ENCODE data around the gene EPHA6.
"Not testable (repeated sequence)": the region's sequence is repeated elsewhere in the genome, so short reads cannot be mapped to it uniquely, and the experiment has no call there.

The EPHA6 gene

GRCh38 chr3:96931119-96931862 lies 116.9 kb downstream of the EPHA6 start:
- DNase-seq: peak in 1 of 2 experiments; percentile 38

- peak in 1 of 2 experiments; percentile 11 for DNase-seq
Observed at GRCh38 chr3:96942131-96942530, 127.7 kb downstream of the EPHA6 start.

DNA sequence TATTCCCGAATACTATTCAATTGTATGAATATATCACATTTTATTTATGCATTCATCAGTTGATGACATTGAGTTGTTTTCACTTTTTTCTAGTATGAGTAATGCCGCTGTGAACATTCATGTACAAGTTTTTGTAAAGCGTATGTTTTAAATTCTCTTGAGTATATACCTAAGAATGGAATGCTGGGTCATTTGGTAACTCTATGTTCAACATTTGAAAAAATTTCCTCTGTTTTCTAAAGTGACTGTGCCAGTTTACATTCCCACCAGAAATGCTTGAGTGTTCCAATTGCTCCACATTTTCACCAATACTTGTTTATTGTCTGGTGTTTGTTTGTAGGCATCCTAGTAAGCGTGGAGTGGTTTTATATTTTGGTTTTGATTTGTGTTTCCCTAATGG lies 144.5 kb downstream of the EPHA6 start:
- no peak for DNase-seq

DNA sequence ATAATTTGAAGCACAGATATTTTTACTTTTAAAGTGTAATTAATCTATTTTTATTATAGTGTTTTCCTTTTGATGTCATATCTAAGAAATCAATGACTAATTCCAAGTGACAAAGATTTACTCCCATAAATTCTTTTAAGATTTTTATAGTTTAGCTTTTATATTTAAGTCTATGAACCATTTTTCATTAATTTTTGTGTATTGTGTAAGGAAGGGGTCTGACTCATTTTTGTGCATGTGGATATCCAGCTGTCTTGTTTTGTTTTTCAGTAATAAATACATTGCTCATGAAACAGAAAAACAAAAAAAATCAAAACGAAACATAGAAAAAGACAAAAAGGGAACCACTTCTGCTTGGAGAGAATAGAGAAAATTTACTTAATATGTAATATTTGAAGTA lies 145.1 kb downstream of the EPHA6 start:
- DNase-seq: no peak

- no peak for DNase-seq
Observed at GRCh38 chr3:96959901-96960641, 145.7 kb downstream of the EPHA6 start.

DNA sequence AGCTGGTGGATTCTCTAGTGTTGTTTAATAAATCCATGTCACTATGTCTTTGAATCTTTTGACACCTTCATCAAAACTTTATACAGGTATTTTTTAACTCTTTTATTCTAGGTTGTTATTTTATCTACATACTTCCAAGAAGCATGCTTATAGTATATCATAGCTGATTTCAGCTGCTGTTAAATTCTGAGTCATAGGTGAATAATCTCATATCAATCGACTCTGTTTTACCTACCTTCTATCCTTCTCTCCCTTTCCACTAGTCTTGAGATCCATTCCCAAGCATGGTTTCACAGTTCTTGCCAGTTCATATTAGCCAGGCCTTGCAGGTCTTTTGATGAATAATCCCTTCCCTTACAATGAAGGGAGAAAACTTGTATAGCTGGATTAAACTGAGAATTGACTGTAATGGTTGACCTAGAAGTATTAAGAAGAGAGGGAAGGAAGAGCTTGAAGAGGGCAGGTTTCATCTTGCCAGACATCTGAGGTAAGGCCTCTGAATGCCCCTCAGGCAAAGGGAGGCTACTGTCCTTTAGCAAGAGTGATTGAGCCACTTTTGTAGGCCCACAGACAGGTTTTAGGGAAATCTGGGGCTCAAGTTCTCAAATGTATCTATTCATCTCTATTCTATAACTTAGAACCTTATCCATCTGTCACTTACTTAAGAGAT lies 146.4 kb downstream of the EPHA6 start:
- no peak for DNase-seq

DNA sequence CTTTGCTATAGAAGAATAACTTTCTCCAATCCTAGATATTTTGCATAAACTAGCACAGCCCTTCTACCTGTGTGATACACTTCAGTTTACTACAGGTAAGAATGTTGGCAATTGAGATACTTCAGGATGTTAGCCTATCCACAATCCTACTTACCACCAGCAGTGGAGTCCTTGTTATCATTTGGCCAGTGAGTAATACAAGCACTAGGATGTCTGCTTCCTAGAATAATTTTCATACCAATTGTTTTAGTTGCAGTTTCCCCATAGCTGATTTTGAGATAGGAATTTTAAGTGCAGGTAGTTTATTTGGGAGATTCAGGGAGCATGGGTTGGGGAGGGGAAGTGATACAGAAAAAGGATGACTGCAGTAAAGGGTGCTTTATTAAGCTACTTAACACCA lies 147.2 kb downstream of the EPHA6 start:
- no peak for DNase-seq

DNA sequence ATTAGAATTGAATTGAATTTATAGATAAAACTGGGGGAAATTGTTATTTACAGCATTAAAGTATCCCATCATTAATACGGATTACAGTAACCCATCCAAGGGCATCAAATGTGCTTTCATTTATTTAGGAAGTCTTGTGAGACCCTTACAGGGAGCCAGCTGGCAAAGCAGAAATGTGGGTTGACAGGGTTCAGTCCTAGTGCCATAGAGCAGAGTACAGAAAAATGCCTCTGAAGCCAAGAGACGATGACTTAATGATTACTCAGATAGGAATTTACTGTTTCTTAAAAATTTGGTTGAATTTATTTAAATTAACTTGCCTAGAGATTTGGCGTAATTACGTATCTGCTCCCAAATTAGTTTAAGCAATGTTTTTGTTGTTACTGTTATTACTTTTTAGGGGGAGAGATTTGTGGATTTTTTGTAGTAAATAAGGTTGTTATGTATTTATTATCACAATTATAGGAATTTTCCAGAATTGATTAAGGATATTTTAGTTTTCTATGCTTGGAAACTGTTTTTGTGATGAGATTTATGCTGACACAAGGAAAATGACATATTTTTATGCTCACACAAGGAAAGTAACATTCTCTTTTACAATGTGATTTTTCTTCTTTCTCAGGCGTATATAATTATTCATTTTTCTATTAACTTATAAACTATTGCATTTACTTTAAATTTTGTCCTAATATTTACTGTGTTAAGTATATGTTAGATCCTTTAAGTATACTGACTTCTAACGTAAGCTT lies 152.0 kb downstream of the EPHA6 start:
- DNase-seq: no peak

- no peak for DNase-seq
Observed at GRCh38 chr3:96970211-96970610, 155.8 kb downstream of the EPHA6 start.

- DNase-seq: no peak
Observed at GRCh38 chr3:96977671-96978070, 163.3 kb downstream of the EPHA6 start.

- DNase-seq: not testable (repeated sequence)
Observed at GRCh38 chr3:96983716-96984115, 169.3 kb downstream of the EPHA6 start.

DNA sequence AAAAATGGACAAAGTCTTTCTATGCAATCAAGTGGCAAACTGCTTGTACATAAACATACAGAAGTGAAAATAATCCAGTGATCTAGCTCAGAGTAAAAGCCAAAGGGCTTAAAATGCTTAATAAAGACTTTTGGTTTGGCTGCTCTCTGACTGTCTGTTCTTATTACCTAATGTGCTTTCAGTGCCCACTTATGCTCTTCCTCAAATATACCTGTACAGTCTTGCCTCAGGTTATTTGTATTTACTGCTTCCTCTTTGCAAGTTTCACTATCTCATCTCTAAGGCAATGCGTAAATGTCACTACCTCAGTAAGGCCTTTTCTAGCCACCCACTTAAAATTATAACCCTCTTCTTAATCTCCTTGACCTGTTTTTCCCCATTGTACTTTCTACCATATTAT lies 171.8 kb downstream of the EPHA6 start:
- DNase-seq: no peak

GRCh38 chr3:96991231-96991630 lies 176.8 kb downstream of the EPHA6 start:
- DNase-seq: no peak

- DNase-seq: no peak
Observed at GRCh38 chr3:96991800-96992365, 177.5 kb downstream of the EPHA6 start.

- DNase-seq: no peak
Observed at GRCh38 chr3:96994988-96995387, 180.6 kb downstream of the EPHA6 start.

DNA sequence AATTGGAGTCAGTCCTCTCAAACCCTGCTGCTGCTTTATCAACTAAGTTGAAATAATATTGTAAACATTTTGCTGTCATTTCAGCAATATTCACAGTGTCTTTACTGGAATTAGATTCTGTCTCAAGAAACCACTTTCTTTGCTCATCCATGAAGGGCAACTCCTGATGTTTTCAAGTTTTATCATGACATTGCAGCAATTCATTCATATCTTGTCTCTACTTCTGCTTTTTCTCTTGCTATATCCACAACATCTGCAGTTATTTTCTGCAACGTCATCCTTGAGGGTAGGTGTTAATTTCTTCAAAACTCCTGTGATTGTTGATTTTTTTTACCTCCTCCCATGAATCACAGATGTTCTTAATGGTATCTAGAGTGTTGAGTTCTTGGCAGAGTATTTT lies 181.6 kb downstream of the EPHA6 start:
- no peak for DNase-seq

- no peak for DNase-seq
Observed at GRCh38 chr3:97001611-97002010, 187.2 kb downstream of the EPHA6 start.

DNA sequence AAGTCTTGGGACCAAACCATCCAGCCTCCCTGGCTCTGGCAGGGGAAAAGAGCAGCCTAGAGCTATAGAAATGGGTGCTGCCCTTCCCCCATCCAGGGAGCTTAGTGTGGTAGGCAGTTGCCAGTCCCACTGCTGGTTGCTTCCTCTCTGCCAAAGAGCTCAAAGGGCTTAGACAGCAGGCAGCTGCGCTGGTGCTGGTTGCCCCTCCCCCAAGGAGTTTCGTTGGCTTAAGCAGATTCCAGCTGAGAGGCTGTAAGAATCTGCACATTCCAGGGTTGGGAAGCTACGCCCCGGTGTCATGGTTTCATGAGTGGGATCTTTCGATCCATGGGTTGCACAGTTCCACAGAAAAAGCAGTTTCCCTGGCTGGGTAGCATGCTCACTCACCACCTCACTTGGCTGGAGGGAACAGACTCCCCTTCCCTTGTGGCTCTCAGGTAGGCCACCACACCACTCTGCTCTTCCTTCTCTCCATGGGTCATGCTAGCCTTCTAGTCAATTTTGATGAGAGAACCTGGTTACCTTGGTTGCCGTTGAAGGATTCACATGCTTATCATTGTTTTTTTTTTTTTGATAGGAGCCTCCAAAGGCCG lies 195.1 kb downstream of the EPHA6 start:
- DNase-seq: peak in 1 of 2 experiments; percentile 27

- DNase-seq: no peak
Observed at GRCh38 chr3:97010881-97011657, 196.7 kb downstream of the EPHA6 start.

GRCh38 chr3:97021778-97022177 lies 207.4 kb downstream of the EPHA6 start:
- DNase-seq: no peak

GRCh38 chr3:97025612-97026011 lies 211.2 kb downstream of the EPHA6 start:
- not testable (repeated sequence) for DNase-seq

DNA sequence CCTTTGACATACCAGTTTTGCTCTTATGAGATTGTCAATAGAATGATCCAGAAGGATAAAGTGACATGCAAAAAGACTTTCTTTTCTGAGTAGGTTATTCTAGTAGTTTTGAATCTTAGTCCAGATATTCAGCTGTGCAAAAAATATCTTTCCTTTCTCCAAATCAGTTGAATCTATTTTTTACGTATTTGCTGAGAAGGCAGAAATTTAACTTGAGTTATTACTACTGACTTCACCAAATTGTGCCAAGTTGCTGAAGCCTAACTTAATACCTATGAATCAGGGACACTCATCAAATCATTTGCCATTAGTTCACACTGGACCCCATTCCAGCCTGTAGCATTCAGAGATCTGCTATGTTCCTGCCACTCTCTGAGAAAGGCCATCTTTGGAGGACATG lies 215.6 kb downstream of the EPHA6 start:
- no peak for DNase-seq

All from NCI-H526 (cell line).